ENCODE results near the gene EPSTI1.
"Not testable (repeated sequence)": the region's sequence is repeated elsewhere in the genome, so short reads cannot be mapped to it uniquely, and the experiment has no call there.

EPSTI1 gene

DNA sequence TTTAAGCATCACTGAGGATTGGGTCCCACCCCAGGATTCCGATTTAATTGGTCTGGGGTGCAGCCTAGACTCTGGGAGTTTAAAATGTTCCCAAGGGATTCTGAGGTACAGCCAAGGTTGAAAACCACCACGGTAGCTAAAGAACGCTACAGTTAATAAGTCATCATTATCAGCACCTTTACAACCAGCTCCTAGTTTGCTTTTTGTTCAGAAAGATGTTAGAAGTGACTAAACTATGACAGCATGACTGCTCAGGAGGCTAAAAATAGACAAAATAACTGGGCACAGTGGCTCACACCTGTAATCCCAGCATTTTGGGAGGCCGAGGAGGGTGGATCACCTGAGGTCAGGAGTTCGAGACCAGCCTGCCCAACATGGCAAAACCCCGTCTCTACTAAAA, 11.7 kb upstream of the EPSTI1 start:
- no peak for DNase-seq

DNA sequence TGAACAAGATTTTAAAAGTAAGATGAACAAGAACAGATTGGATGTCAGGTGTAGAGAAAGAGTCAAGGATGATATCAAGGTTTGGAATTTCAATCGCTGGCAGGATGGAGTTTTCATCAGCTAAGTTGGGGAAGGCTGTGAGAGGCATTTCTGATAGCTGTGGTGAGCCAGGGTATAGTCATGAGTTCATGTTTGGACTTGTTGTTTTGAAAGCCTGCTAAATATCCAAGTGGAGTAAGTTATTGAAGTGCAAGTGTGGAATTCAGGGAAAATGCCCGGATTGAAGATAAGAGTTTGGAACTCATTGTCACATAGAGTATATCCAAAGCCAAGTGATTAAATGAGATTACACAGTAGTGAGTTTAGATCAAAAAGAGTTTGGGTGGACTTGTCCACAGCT, 11.0 kb upstream of the EPSTI1 start:
- no peak for DNase-seq

- no peak for DNase-seq
Observed at GRCh38 chr13:43002021-43002420, 10.0 kb upstream of the EPSTI1 start.

DNA sequence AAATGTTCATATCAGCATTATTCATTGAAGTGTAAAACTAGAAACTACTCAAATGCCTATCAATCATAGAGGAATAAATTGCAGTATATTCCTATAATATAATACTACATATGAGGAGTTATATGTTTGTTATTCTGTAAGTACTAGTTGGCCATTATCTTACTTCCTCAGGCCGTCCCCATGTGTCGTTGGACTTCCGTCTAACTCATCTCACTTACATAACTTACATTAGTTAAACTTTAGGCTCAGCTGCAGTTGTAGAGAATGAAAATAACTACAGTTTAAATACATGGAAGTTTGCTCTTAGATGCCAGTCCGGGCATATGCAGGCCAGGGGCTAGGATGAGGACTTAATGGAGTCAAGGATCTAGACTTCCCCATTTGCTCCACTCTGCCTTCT, 8.6 kb upstream of the EPSTI1 start:
- no peak for DNase-seq

DNA sequence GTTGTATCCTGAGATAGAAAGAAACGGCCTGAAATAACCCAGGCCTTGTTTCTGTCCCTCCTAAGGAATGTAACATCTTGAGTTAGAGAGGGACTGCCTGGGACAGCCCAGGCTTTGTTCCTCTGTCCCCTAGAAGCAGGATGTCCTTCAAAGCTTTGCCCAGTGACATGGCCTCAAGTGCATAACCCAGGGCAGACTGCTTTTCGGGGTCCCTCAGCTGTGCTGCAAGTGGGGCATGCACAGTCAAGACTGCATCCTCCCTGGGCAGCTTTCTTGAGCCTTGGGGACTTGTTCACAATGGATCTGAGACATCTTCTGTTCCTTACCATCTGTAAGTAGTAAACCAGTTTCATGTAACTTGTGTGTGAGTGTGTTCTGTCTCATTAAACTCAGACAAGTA, 7.5 kb upstream of the EPSTI1 start:
- no peak for DNase-seq

- DNase-seq = no peak
Observed at GRCh38 chr13:42997381-42997780, 5.3 kb upstream of the EPSTI1 start.

DNA sequence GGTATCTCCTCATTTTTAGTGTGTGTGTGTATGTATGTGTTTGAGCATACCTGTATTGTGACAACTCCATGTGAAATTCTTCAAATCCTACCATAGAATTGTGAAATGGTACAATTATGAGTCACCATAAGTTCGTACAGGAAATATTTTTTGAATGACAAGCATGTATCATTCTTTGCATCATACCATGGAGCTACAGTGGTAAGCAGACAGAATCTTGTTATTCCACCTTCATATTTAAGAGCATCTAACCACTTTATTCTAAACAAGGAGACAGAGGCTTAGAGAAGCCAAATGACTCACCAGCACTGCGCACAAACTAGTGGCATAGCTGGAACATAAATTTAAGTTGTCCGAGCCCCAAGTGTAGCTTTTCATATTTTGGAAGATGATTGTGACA, 4.5 kb upstream of the EPSTI1 start:
- DNase-seq = no peak

DNA sequence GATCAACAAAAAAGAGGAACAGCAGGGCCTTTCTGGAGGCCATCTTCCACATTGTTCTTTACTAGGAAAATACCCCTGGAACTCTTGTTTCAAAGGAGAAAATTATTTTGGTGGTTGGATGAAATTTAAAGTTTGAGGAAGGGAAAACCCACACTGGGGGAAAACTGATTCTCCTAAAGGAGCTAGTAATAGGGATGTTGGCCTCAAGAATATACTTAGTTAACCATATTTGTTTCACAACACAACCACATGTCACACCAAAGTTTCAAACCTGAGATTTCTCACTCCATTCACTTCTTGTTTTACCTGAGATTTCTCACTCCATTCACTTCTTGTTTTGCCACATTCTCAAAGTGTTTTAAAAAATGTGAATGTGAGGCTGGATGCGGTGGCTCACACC, 2.8 kb upstream of the EPSTI1 start:
- no peak for DNase-seq

- DNase-seq = no peak
Observed at GRCh38 chr13:42992764-42993122, 702 bp upstream of the EPSTI1 start.

DNA sequence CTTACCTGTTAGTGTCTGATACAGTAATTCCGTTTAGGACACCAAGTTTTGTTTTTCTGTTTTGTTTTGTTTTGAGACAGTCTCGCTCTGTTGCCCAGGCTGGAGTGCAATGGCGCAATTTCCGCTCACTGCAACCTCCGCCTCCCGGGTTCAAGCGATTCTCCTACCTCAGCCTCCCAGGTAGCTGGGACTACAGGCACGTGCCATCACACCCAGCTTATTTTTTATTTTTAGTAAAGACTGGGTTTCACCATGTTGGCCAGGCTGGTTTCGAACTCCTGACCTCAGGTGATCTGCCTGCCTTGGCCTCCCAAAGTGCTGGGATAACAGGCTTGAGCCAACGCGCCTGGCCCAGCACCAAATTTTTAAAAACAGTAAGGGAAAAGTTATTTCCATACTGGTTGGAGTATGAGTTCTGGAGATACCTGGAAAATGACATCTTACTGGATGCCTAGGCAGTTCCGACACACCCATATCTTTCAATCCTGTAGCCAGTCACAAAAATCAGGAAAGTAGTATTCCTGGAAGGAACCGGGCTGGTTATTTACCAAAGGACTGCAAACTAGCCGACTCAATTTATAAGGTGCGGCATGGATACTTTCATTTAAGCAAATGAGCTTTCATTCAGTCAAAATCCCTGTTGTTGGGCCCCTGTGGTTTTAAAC, 676 bp downstream of the EPSTI1 start:
- not testable (repeated sequence) for DNase-seq

- no peak for DNase-seq
Observed at GRCh38 chr13:42990291-42991232, 1.5 kb downstream of the EPSTI1 start.

DNA sequence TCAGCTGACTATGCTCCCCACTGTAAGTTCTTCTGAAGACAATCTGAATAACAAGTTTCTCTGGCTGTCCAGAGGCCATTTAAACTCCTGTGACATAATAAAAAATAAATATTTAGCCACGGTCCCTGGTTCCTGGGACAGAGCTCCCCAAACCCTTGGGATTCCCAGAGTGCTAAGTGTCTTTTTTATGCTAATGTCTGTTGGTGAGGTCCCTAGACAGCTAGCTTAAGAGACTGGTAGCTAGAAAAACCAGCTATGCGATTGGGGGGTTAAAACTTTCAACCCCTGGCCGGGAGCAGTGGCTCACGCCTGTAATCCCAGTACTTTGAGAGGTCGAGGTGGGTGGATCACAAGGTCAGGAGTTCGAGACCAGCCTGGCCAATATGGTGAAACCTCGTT, 5.9 kb downstream of the EPSTI1 start:
- DNase-seq = no peak

DNA sequence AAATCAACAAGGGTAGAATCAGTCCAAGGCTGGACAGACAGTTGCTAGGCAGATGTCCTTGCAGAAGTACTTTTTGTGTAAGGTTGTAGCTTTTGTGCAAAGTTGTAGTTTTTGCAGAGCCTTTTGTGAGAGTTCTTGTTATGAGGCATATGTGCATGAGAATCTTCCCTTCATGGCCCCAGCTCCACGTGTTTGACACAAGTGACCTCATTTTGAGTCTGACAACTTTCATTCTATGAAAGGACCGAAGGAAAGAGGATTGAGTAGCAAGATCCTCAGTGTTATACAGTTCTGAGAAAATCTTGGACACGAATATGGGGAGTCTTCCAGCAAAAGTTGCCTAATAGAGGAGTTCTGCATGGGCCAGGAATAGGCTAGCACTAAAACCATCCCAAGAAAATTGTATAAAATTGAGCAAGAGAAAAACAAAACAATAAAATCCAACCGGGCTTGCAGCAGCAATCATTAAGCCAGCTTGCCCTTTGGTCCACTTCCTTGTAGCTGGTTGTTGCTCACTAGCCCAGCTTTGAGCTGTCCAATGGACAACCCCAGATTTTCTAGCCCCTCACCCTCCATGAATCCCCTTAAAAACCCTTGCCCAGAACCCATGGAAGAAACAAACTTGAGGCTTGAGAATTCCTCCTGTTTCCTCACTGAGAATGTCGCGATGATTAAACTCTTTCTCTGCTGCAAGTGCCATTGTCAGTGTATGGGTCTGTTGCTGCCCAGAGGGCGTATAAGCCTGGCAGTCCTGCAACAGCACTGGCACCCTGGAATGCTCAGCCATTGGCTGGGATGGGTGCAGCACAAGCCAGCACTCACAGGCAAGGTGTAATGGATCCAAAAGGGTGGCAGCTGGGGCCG, 6.5 kb downstream of the EPSTI1 start:
- DNase-seq = no peak

DNA sequence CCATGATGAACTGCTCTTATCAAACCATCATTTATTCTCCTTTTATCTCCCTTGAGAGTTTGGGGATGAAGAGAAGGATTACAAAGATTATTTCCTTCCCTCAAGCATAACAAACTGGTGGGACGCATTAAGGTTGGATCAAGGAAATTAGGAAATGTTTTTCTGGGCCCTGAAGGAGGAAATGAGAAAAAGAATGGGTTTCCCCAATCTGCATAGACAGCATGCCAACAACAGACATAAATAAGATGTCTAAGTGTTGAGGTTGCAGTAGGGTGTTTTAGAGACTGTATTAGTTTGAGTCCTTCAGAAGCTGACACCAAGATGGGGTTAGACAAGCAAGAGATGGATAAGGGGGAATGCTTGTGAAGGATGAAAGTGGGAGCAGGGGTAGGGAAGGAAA, 7.3 kb downstream of the EPSTI1 start:
- no peak for DNase-seq

DNA sequence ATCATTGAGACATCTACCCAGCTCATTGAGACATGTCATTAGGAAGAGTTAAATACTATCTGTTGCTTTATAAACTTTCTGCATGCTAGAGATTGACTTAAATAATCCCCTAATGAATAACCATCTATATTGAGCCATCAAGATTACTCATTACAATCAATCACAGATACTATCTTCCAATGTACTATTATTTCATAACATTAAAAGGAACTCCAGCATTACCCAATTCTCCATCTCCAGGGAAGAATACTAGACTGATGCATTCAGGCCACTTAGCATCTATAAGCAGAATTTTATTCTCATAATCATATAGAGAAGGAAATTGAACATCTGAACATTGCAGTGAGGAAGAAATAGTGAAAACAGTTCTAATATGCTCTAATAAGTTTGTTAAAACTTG, 8.0 kb downstream of the EPSTI1 start:
- no peak for DNase-seq

- DNase-seq = no peak
Observed at GRCh38 chr13:42981853-42982252, 10.2 kb downstream of the EPSTI1 start.

DNA sequence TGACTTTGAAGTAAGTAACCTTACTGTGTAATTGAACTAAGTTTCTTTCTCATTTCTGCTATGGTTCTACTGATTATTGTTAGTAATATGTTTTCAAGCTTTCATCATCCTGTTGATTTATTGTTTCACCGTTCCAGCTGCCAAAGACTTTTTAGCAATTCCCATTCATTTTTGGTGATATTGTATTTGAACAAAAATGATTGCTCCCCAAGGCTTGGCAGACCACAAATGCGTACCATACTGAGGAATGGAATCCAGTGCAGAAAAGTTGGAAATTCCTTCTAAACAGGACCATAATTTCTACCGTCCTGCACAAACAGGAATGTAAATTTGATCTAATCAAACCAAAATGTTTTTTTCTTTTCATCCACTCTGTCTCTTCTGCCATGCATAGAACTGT, 10.7 kb downstream of the EPSTI1 start:
- DNase-seq = no peak

DNA sequence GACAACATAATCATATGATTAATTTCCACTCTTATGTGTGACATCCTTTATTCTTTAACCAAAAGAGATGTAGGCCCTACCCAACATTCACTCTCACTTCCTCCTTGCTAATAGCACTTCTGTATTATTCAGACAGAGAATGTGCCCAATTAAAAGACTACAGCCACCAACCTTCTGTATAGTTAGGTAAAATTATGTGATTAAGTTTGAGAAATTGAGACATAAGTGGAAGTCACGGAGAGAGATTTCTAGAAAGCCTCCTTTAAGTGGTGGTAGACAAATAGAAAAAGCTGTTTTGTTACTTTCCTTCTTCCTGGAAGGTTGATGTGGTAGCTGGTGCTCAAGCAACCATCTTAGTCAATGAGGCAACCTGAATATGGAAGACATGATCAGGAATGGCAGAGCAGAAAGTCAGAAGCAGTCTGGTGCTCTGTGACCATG, 14.8 kb downstream of the EPSTI1 start:
- no peak for DNase-seq

GRCh38 chr13:42976066-42976465, 16.0 kb downstream of the EPSTI1 start:
- no peak for DNase-seq

DNA sequence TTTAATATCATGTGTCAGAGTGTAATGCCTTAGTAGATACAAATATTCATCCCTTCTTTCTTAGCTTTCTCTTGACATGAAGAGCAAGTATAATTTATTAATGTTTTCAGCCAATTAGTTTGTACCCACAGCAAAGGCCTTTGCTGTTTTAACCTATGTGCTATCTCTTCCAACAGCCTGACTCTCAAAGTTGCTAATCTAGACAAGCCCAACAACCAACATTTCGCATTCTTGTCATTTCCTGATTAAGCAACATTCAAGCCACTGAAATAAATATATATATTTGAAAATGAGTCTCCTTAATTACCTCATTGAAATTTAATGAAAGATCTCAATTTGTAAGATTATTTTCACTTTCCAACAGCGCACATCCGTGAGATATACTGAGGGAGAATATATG, 18.5 kb downstream of the EPSTI1 start:
- DNase-seq = no peak

DNA sequence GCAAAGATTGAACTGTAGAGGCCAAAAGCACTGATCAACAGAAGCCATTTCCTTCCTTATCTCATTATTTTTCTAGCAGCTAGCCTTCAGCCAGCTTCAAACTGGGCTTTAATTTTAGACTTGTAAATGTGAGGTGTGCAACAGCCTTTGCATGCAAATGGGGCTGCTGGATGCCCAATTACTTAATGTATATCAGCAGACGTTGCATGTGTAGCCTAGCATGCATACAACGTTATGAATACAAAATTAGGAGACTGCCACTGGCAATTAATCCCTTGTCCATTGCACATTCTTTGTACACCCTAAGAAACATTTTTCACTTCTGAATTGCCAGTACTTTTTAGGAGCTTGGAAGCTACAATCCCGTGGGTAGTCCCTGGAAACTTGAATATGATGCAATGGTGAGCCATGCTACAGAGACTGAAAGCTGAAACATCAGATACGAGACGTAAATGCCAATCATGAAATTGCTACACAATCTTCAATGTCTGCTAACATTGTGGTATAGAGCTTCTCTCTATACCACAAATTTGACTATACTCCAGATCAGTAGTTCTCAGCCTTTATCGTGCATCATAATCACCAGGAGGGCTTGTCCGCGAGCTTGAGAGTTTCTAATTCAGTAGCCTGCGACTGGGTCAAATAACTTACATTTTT, 20.2 kb downstream of the EPSTI1 start:
- DNase-seq = no peak

DNA sequence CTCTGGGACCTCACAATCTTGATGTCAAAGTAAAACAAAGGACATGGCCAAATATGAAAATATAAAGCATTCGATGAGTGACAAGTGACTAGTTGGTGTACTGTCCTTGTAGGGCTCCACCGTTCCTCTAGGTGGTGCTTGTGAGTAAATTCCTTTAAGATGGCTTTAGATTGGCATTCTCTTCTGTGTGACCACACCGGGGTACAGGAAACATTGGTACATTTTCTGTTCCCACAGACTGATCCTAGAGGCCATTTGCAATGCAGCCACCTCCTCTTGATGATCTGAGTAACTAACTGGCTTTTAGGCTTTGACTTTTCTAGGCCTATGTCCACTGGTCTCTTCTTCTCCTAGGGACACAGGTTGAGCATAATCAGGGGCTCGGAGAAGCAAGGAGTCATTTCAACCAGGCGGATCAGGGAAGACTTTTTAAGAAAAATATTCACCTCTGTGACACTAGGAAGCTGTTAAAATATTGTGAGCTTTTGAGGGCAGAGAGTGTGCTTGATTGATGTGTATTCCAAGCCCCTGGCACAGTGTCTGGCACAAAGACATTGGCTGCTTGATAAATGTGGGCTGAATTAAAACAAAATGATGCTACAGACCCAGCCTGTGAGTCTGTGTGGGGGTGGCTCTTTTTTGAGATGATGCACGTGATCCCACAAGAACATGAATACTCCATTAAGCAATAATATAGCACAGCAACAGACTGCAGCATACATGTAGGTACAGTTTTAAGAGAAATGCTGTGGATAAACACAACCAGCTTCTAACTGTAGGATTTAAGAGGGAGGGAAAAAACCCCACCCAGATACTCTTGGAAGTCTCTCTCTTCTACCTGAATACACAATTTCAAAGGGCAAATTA, 21.0 kb downstream of the EPSTI1 start:
- peak; percentile 41 for DNase-seq

Data from activated CD8-positive, alpha-beta memory T cell treated with anti-CD3 and anti-CD28 coated beads, Interleukin-2, amount 50 U/mL, for 4 hours (primary cell).